CD14-positive monocyte (primary cell): ENCODE measurements around the gene TLR8. TPM values are rescaled to one million over a fixed set of nuclear protein-coding genes. Genes with fewer than 3 reads are reported as not detected.
A peak's percentile ranks its signal among the peaks of the same experiment; 100 is the strongest.

Experiments
- DNase-seq, 3 donors: peaks; one replicate each; pipeline ENCODE4 v3.0.0-alpha.2; 2011 to 2022
- H2AFZ ChIP-seq: 2 replicates; pipeline ENCODE4 v1.6.0; 2012; ENCODE audit warnings: mild to moderate bottlenecking, low read depth, low read length, inconsistent platforms; ENCODE audit not compliant: insufficient read depth, poor library complexity, severe bottlenecking
- H3K27ac ChIP-seq, 2 donors: 1 replicate in 1 of 2; 2 replicates in 1 of 2; pipeline ENCODE4 v1.5.1; 2012 to 2013; ENCODE audit warnings: low read length in 2 of 2, control low read depth in 1 of 2, inconsistent platforms in 1 of 2, low read depth in 1 of 2, mild to moderate bottlenecking in 1 of 2
- H3K27me3 ChIP-seq, 2 donors: one replicate each; pipeline versions ENCODE4 v1.6.0 to v1.6.1; 2011 to 2013; ENCODE audit warnings: low read length in 2 of 2; ENCODE audit not compliant: control insufficient read depth in 2 of 2, insufficient read depth in 2 of 2
- H3K36me3 ChIP-seq, 2 donors: replicated peaks in 1 of 2; 1 replicate in 1 of 2; 2 replicates in 1 of 2; pipeline versions ENCODE4 v1.5.1 to v1.6.1; 2012 to 2013; ENCODE audit warnings: low read length in 2 of 2, control low read depth in 1 of 2, inconsistent platforms in 1 of 2, mild to moderate bottlenecking in 1 of 2; ENCODE audit not compliant: insufficient read depth in 2 of 2, control insufficient read depth in 1 of 2
- H3K4me1 ChIP-seq, 2 donors: 1 replicate in 1 of 2; 2 replicates in 1 of 2; pipeline versions ENCODE4 v1.5.1 to v1.6.1; 2012 to 2013; ENCODE audit warnings: low read length in 2 of 2, control low read depth in 1 of 2, inconsistent platforms in 1 of 2, mild to moderate bottlenecking in 1 of 2, moderate library complexity in 1 of 2; ENCODE audit not compliant: insufficient read depth in 2 of 2, control insufficient read depth in 1 of 2
- H3K4me2 ChIP-seq: replicated peaks from 2 replicates; pipeline ENCODE3; 2012; ENCODE audit warnings: low read length, moderate library complexity, mild to moderate bottlenecking; ENCODE audit not compliant: poor library complexity, severe bottlenecking; ENCODE audit errors: extremely low read depth
- H3K4me3 ChIP-seq, 3 experiments: fragments of 200-600 bp in 1 of 3; sonication (generic) in 1 of 3; replicated peaks in 1 of 3; 1 replicate in 2 of 3; 2 replicates in 1 of 3; pipeline ENCODE4 v1.5.1; 2011 to 2013; ENCODE audit warnings: low read length in 3 of 3, mild to moderate bottlenecking in 3 of 3, control low read depth in 2 of 3, low read depth in 2 of 3, inconsistent platforms in 1 of 3, moderate library complexity in 1 of 3
- H3K79me2 ChIP-seq: 2 replicates; pipeline ENCODE4 v1.6.0; 2012; ENCODE audit warnings: mild to moderate bottlenecking, control low read depth, inconsistent platforms, low read length, moderate library complexity; ENCODE audit not compliant: insufficient read depth
- H3K9ac ChIP-seq: 2 replicates; pipeline ENCODE4 v1.6.0; 2017; ENCODE audit warnings: low read length, mild to moderate bottlenecking; ENCODE audit not compliant: insufficient read depth, poor library complexity, severe bottlenecking
- H3K9me3 ChIP-seq, 2 donors: replicated peaks in 1 of 2; 1 replicate in 1 of 2; 2 replicates in 1 of 2; pipeline versions ENCODE4 v1.5.1 to v1.6.1; 2012 to 2013; ENCODE audit warnings: low read length in 2 of 2, control low read depth in 1 of 2; ENCODE audit not compliant: control insufficient read depth in 1 of 2, insufficient read depth in 1 of 2
- H4K20me1 ChIP-seq: 2 replicates; pipeline ENCODE4 v1.6.0; 2012; ENCODE audit warnings: mild to moderate bottlenecking, low read length, control low read depth, moderate library complexity; ENCODE audit not compliant: insufficient read depth
- H3K27ac Mint-ChIP-seq, 7 donors: one replicate each; pipeline ENCODE4 v1.8.0; 2020; ENCODE audit warnings: mild to moderate bottlenecking in 7 of 7, mixed read lengths in 7 of 7, moderate library complexity in 6 of 7, inconsistent platforms in 2 of 7
- H3K27me3 Mint-ChIP-seq, 3 donors: one replicate each; pipeline ENCODE4 v1.8.0; 2021 to 2022; ENCODE audit warnings: low read depth in 3 of 3, mild to moderate bottlenecking in 3 of 3, mixed read lengths in 3 of 3, moderate library complexity in 3 of 3, inconsistent platforms in 1 of 3
- H3K36me3 Mint-ChIP-seq, 2 donors: one replicate each; pipeline ENCODE4 v1.8.0; 2020; ENCODE audit warnings: mixed read lengths in 2 of 2, inconsistent platforms in 1 of 2, mild to moderate bottlenecking in 1 of 2
- H3K4me1 Mint-ChIP-seq: one replicate; pipeline ENCODE4 v1.8.0; 2020; ENCODE audit warnings: mild to moderate bottlenecking, mixed read lengths
- H3K4me3 Mint-ChIP-seq, 2 donors: one replicate each; pipeline ENCODE4 v1.8.0; 2020; ENCODE audit warnings: mild to moderate bottlenecking in 2 of 2, mixed read lengths in 2 of 2, moderate library complexity in 1 of 2
- H3K9me3 Mint-ChIP-seq, 7 donors: one replicate each; pipeline ENCODE4 v1.8.0; 2020 to 2022; ENCODE audit warnings: mixed read lengths in 7 of 7, mild to moderate bottlenecking in 6 of 7, moderate library complexity in 6 of 7, inconsistent platforms in 2 of 7
- CTCF ChIP-seq: fragments of 200-600 bp; IDR thresholded peaks from one replicate; pipeline ENCODE4 v1.8.0; 2022; ENCODE audit warnings: antibody characterized with exemption, mild to moderate bottlenecking
- WGBS: methylation state at CpG from one replicate; pipeline ENCODE4 v1.1.5; 2013; ENCODE audit warnings: missing lambda C conversion rate; ENCODE audit not compliant: insufficient coverage; 5-methylcytosine and 5-hydroxymethylcytosine counted together
- intact Hi-C, 2 donors: fragments of 100-400 bp; cut with micrococcal nuclease; formaldehyde crosslinking; loops; one replicate each; pipeline versions ENCODE4 v1.15.0 to v1.15.1; 2023
- polyA plus RNA-seq, 3 donors: library from polyadenylated mRNA; depleted of rRNA in 1 of 3; unstranded in 2 of 3; stranded (reverse) in 1 of 3; fragments of 300-500 nt in 2 of 3; fragments of >200 nt in 1 of 3; fragmentation: Illumina TruSeq in 2 of 3; gene quantifications; 1 replicate in 2 of 3; 2 replicates in 1 of 3; pipeline ENCODE4 v1.2.3, GENCODE V29; 2012 to 2021

Gene TLR8
- polyA plus RNA-seq, 3 donors = 23.1 to 61.9 (median 48.5) TPM

- no peak overlapping the region for H2AFZ ChIP-seq
- no peak for TF ChIP-seq CTCF
- intact Hi-C loops = no loop called here
These were observed 6.5 kb downstream of the TLR8 start for GRCh38 chrX:12912791-12913482.

GRCh38 chrX:12917753-12918152 is 11.3 kb downstream of the TLR8 start:
- Histone ChIP-seq H2AFZ (no peak overlapping the region), H3K4me1 (peaks cover 43 to 62% of the 10 kb centered on the region in 2 donors), H3K27ac (peak overlapping the region in 1 of 2 donors; percentile 70), H3K9ac (no peak overlapping the region), H3K79me2 (peaks cover 93% of the 10 kb centered on the region), H4K20me1 (peaks cover 96% of the 10 kb centered on the region), H3K4me2 (no peak overlapping the region), H3K9me3 (peaks cover 0 to 3% of the 10 kb centered on the region in 2 donors), H3K27me3 (peaks cover 0 to 30% of the 10 kb centered on the region in 2 donors), H3K36me3 (peaks cover 40 to 78% of the 10 kb centered on the region in 2 donors), H3K4me3 (no peak overlapping the region)
- TF ChIP-seq CTCF = no peak
- H3K4me1 Mint-ChIP-seq = peaks cover 63% of the 10 kb centered on the region
- peaks cover 61 to 75% of the 10 kb centered on the region in 2 donors for H3K36me3 Mint-ChIP-seq
- peaks cover 0 to 16% (median 4%) of the 10 kb centered on the region in 7 donors for H3K9me3 Mint-ChIP-seq
- DNase-seq = no peak
- peaks cover 0 to 59% (median 0%) of the 10 kb centered on the region in 3 donors for H3K27me3 Mint-ChIP-seq
- intact Hi-C loops = no loop called here
- WGBS = no CpG with 5 or more reads among the region's 2 CpGs
- H3K27ac Mint-ChIP-seq = peak overlapping the region in 3 of 7 donors; percentile 24 to 89 (median 87)
- H3K4me3 Mint-ChIP-seq = no peak overlapping the region

More at GRCh38 chrX:12912791-12913482, 6.5 kb downstream of the TLR8 start:
- Mint-ChIP-seq H3K27ac (peak overlapping the region in 3 of 7 donors; percentile 35 to 52 (median 37)), H3K4me1 (peaks cover 85% of the 10 kb centered on the region), H3K4me3 (no peak overlapping the region), H3K27me3 (peaks cover 0 to 65% (median 0%) of the 10 kb centered on the region in 3 donors), H3K9me3 (peaks cover 0 to 6% (median 0%) of the 10 kb centered on the region in 7 donors), H3K36me3 (peaks cover 46 to 60% of the 10 kb centered on the region in 2 donors)
- Histone ChIP-seq H3K27ac (no peak overlapping the region), H3K9ac (no peak overlapping the region), H3K9me3 (no peaks in the 10 kb centered on the region), H3K79me2 (peaks cover 99% of the 10 kb centered on the region), H4K20me1 (peaks cover 98% of the 10 kb centered on the region), H3K4me3 (no peak overlapping the region), H3K4me1 (peaks cover 63 to 89% of the 10 kb centered on the region in 2 donors), H3K27me3 (peaks cover 0 to 13% of the 10 kb centered on the region in 2 donors), H3K36me3 (peaks cover 6 to 52% of the 10 kb centered on the region in 2 donors), H3K4me2 (peak overlapping the region; percentile 70)
- DNase-seq = no peak
- WGBS = no CpG with 5 or more reads among the region's 5 CpGs
